22Rv1 (cell line): ENCODE data around the gene COMMD3.

Source experiments
- ZFX ChIP-seq: fragments of 450-650 bp; IDR thresholded peaks from 2 replicates; pipeline ENCODE4 v1.6.1; 2017; ENCODE audit warnings: antibody characterized with exemption, borderline replicate concordance
- TF ChIP-seq, protein P1 (sequence below): fragments of 450-650 bp; IDR thresholded peaks from 2 replicates; pipeline ENCODE4 v1.5.1; 2017; ENCODE audit warnings: mild to moderate bottlenecking

DNA sequence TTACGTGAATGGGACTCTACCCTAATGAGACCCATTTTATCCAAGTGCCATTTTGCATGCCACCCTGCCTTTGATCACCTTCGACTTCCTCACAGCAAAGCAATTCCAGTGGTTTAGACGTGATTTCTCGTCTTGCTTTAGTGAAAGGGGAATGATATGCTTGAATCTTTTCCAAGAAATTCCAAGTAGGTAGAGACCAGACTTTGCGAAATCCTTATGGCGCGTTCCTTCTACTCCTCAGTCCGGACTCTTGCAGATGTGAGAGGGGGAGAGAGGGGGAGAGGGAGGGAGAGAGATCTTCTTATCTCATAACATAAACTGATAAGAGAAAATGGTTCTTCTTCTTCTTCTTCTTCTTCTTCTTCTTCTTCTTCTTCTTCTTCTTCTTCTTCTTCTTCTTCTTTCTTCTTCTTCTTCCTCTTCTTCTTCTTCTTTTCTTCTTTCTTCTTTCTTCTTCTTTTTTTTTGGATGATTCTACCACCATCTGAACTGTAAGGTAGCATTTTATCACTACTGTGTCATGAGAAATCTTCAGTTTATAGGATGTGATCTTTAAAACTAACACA, 30.0 kb downstream of the COMMD3 start:
- TF ChIP-seq, protein P1, sequence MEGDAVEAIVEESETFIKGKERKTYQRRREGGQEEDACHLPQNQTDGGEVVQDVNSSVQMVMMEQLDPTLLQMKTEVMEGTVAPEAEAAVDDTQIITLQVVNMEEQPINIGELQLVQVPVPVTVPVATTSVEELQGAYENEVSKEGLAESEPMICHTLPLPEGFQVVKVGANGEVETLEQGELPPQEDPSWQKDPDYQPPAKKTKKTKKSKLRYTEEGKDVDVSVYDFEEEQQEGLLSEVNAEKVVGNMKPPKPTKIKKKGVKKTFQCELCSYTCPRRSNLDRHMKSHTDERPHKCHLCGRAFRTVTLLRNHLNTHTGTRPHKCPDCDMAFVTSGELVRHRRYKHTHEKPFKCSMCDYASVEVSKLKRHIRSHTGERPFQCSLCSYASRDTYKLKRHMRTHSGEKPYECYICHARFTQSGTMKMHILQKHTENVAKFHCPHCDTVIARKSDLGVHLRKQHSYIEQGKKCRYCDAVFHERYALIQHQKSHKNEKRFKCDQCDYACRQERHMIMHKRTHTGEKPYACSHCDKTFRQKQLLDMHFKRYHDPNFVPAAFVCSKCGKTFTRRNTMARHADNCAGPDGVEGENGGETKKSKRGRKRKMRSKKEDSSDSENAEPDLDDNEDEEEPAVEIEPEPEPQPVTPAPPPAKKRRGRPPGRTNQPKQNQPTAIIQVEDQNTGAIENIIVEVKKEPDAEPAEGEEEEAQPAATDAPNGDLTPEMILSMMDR, result no peak
- no peak for TF ChIP-seq ZFX
